PFSK-1 (cell line): ENCODE data around the gene TNFSF13B.

Source experiments
- POLR2AphosphoS5 ChIP-seq: IDR thresholded peaks from 2 replicates; pipeline ENCODE4 v1.6.1; 2012; ENCODE audit warnings: low read depth, mild to moderate bottlenecking, control low read depth, low read length, moderate library complexity
- SIN3A ChIP-seq: IDR thresholded peaks from 2 replicates; pipeline ENCODE4 v1.6.1; 2012; ENCODE audit warnings: mild to moderate bottlenecking, low read length, moderate library complexity, borderline replicate concordance; ENCODE audit not compliant: insufficient read depth
- TF ChIP-seq, protein P1 (sequence below), 2 experiments: IDR thresholded peaks; 2 replicates each; pipeline versions ENCODE4 v1.6.1 to v1.8.0; 2011 to 2012; ENCODE audit warnings: low read depth in 2 of 2, low read length in 2 of 2, control low read depth in 1 of 2, inconsistent platforms in 1 of 2, mild to moderate bottlenecking in 1 of 2, moderate library complexity in 1 of 2; ENCODE audit not compliant: insufficient read depth in 1 of 2

DNA sequence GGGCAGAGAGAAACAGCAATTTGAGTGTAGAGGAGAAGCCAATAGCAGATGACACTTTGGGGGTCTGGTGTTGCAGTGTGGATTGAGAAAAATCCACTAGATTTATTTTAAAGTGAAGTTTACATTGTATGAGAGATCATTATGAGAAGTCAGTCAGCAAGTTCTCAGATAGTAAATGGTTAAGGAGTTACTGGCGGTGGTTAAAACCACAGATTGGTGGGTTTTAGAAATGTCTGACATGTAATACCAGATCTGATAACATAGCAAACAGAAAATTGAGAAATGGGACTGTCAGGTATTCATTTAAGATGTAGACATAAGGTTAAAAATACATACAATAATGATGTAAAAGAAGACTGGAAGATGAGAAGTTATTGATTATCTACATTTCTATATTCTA lies 44.1 kb upstream of the TNFSF13B start:
- TF ChIP-seq SIN3A: no peak
- TF ChIP-seq, protein P1, sequence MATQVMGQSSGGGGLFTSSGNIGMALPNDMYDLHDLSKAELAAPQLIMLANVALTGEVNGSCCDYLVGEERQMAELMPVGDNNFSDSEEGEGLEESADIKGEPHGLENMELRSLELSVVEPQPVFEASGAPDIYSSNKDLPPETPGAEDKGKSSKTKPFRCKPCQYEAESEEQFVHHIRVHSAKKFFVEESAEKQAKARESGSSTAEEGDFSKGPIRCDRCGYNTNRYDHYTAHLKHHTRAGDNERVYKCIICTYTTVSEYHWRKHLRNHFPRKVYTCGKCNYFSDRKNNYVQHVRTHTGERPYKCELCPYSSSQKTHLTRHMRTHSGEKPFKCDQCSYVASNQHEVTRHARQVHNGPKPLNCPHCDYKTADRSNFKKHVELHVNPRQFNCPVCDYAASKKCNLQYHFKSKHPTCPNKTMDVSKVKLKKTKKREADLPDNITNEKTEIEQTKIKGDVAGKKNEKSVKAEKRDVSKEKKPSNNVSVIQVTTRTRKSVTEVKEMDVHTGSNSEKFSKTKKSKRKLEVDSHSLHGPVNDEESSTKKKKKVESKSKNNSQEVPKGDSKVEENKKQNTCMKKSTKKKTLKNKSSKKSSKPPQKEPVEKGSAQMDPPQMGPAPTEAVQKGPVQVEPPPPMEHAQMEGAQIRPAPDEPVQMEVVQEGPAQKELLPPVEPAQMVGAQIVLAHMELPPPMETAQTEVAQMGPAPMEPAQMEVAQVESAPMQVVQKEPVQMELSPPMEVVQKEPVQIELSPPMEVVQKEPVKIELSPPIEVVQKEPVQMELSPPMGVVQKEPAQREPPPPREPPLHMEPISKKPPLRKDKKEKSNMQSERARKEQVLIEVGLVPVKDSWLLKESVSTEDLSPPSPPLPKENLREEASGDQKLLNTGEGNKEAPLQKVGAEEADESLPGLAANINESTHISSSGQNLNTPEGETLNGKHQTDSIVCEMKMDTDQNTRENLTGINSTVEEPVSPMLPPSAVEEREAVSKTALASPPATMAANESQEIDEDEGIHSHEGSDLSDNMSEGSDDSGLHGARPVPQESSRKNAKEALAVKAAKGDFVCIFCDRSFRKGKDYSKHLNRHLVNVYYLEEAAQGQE (IDR thresholded peaks at IDR 0.05; ENCODE audit: insufficient read depth in 1 of 2, low read depth in 2 of 2, low read length in 2 of 2): no peak
- no peak for TF ChIP-seq POLR2AphosphoS5
